Measurements from ENCODE around the gene SUMF2.

- TF ChIP-seq CTCF (IDR thresholded peaks at IDR 0.05; ENCODE audit: insufficient read depth, low read length, poor library complexity, severe bottlenecking) (no peak), EZH2phosphoT487 (conservative IDR thresholded peaks at IDR 0.05; ENCODE audit: low read length) (no peak)
Observed at GRCh38 chr7:56023500-56023899, 40.6 kb upstream of the SUMF2 start.
